Jurkat, Clone E6-1 (cell line): ENCODE measurements around the gene DAZAP1.

ENCODE experiments used
- DNase-seq: peaks from one replicate; pipeline ENCODE4 v3.0.0-alpha.2; 2011; ENCODE audit warnings: low read depth, low spot score
- H3K4me3 ChIP-seq: 2 replicates; pipeline ENCODE4 v1.5.1; 2011; ENCODE audit warnings: mild to moderate bottlenecking, low read length, control low read depth, moderate library complexity

The DAZAP1 gene

DNA sequence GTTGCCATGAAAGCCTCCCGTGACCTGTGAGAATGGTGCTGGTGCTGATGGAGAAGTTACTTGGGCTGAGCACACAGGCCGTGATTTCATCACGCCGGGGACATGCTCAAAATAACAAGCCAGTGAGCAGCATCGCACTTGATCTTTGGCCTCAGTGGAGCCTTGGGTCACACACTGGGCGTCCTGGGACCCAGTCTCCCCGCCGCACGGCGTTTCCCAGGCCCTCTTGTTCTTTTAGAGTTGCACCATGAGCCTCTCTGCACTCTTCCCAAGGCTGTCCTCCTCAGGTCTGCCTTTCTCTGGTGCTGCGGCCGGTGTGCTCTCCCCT, 33.2 kb upstream of the DAZAP1 start:
- no peak overlapping the region for H3K4me3 ChIP-seq
- DNase-seq = no peak

DNA sequence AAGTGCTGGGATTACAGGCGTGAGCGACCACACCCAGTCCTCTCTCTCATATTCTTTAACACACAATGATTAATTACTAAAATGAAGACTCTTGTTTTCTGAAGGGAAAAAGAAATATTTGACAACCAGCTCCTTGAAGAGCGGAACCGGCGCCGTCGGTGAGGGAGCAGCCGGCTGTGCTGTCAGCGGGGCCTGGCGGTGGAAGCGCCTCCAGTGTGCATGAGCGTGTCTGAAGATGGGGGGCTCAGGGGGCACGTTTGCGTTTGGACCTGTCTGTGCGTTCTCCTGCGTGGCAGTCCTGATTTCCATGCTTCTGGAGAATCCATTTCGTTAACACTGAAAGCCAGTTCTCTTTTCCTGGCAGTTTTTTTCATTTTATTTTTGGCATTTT, 31.0 kb upstream of the DAZAP1 start:
- no peak for DNase-seq
- H3K4me3 ChIP-seq = no peak overlapping the region

DNA sequence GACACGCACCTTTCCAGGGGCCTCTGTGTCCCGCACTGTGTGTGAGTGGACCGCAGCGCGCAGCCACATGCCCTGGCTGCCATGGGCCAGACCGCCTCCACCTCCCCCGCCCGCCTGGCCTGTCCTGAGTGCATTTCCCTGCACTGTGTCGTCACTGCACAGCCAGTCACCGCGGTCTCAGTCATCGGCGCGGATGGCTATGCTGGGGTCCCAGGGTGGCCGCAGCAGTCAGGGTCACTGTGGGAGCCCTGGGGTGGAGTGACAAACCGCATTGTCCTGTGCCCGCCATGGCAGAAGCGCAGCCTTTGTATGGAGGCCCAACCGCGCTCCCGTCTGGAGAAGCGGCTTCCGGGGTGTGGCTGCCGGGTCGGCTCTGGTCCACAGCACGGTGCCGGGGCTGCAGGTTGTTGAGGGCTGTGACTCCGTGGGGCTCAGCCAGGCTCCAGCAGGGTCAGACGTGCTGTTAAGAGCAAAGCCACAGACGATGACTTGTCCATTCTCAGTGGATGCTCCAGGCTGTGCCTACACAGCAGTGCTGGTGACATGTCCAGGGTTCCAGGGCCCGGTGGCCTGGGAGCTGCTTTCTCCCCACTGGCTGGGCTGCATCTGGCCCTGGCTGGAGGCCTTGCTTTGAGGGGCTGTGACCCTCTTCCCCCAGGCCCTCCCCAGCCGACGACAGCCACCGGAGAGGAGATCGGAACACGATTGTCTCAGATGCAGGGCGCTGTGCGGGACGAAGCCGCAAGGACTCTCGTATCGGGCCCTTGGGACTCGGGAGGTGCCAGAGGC, 30.0 kb upstream of the DAZAP1 start:
- no peak for DNase-seq
- no peak overlapping the region for H3K4me3 ChIP-seq

DNA sequence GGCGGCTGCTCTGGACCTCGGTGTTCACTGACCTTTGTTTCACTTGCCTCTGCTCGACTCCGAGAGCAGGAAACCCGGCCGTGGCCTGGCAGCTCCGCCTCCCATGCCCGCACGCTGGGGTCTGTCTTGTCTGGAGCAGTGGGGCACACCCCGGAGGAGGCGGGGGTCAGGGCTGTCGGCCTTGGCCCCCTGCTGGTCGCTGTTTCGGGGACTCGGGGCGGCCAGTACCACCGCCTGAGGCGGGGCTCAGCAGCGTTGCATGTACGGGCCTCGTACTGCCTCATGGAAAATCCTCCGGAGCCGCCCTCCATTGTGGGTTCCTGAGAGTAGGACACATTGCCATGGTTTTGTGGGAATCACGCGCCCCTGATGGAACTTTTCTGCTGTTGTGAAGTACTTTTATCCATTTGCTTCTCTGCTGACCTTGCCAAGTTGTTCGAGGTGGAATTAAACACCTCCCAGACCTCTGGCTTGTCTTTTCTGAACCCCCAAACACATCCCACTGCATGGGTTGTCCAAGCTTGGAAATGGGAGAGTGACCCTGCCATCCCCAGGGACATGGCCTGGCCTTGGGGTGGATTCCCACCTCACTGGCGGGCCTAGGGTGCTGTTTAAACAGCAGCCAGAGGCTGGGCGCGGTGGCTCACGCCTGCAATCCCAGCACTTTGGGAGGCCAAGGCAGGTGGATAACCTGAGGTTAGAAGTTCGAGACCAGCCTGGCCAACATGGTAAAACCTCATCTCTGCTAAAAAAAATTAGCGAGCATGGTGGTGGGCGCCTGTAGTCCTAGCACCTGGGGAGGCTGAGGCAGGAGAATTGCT, 29.2 kb upstream of the DAZAP1 start:
- no peak for DNase-seq
- H3K4me3 ChIP-seq = no peak overlapping the region

DNA sequence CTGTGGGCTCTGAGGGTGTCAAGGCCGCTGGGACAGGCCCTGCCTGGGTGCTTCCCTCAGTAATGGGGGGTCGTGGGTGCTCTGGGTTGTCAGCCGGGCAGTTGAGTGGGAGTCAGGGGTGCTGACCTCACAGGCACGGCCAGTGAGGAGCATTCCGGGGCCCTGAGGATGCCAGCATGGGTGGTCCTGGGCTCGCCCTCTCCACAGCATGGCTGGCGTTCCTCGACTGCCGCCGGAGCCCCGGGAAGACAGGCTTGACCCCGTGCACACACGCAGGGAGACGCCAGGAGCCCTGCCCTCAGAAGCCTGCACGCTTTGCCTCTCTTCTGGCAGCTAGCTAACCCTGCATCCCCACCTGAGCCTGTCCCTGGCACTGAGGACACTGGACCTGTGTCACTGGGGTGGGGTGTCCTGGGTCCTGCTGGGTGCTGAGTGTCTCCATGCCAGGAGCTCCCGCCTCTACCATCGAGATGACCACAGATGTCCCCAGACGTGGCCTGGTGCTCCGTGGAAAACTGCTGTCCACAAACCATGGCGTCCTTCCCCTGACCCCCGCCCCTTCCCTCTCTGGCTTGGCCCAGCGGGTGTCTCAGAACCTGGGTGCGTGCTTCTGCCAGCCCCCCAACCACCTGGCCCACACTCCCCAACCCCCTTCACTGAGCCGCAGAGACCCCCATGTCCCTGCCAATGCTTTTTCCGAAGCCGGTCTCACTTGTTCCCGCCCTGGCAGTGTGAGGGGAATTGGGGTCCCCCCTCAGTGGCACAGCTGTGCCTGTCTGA, 28.1 kb upstream of the DAZAP1 start:
- H3K4me3 ChIP-seq = no peak overlapping the region
- DNase-seq = no peak

DNA sequence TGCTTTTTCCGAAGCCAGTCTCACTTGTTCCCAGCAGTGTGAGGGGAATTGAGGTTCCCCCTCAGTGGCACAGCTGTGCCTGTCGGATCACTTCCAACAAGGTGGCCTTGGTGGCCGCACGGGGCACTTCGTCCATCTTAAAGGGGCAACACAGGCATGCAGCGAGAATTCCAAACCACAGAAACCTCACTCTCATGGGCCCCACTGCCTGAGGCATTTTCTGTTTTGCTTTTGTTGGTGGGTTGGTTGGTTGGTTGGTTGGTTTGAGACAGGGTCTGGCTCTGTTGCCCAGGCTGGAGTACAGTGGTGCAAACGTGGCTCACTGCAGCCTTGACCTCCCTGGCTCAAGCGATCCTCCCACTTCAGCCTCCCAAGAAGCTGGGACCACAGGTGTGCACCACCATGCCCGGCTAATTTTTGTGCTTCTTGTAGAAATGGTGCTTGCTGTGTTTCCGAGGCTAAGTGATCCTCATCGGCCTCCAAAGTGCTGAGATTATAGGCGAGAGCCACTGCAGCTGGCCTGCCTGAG, 27.4 kb upstream of the DAZAP1 start:
- no peak for DNase-seq
- H3K4me3 ChIP-seq = no peak overlapping the region

DNA sequence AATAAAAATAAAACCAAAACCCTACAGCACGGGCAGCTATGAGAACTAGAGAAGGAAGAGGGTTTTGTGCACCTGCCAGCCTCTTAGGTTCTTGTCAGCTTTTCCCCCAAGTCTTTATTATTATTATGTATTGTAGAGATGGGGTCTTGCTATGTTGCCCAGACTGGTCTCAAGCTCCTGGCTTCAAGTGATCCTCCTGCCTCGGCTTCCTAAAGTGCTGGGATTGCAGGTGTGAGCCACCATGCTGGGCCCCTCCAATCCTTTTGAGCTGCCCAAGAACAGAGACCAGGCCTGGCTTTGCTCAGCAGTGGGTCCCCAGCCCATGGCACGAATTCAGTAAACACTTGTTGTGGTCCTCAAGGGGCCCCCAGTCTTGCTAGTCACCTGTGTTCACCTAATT, 25.1 kb upstream of the DAZAP1 start:
- no peak overlapping the region for H3K4me3 ChIP-seq
- DNase-seq = no peak

DNA sequence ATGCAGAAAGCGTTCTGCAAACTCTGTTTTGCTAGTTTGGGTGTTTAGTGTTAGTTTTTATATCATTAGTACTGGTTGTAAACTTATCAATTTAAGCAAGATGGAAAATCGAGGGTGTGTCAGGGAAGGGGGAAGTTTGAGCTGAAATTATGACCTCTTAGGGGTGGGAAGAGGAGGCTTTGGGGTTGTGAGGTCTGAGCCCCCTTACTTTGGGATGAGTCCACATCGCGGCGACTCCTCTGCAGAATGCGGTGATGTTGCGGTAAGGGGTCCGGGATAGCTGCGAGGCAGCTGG, 24.4 kb upstream of the DAZAP1 start:
- DNase-seq = no peak
- H3K4me3 ChIP-seq = peak overlapping the region; percentile 35

DNA sequence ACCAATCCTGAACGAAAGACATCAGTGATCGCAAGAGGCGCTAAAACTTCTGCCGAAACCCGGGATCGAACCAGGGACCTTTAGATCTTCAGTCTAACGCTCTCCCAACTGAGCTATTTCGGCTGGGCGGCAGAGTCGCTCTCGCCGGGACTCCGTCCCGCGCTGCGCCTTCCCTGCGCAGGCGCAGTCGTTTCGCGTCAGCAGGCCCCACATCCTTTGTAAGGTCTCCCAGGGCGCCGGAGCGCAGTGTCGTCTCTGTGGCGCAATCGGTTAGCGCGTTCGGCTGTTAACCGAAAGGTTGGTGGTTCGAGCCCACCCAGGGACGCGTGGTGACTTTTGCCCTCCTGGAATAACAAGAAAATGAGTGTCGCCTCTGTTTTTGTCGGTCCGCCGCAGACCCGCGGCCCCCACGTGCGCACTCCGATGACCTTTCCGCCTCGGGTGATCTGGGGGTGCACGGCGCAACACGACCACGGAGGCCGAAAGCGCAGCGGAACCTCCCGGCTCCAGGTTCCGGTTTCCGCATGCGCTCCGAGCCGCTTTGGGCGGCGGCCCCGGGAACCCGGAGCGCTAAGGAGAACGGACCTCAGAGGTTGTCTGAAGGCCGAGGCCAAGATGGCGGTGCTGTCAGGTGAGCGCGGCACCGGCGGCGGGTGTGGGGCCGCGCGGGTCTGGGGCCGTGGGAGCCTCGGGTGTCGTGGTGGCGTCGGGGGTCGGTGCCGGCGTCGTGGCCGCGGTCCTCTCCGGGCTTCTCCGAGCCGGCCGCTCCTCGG, 23.9 kb upstream of the DAZAP1 start, which contains the start of gene NDUFS7:
Gene NDUFS7 (plus strand): TSS at position 596 of the 773 bp plus-strand sequence. CDS start 20 bp downstream, at position 616.
- peak within 1 kb of the TSS; percentile 95 for H3K4me3 ChIP-seq
- peak; percentile 88 for DNase-seq

DNA sequence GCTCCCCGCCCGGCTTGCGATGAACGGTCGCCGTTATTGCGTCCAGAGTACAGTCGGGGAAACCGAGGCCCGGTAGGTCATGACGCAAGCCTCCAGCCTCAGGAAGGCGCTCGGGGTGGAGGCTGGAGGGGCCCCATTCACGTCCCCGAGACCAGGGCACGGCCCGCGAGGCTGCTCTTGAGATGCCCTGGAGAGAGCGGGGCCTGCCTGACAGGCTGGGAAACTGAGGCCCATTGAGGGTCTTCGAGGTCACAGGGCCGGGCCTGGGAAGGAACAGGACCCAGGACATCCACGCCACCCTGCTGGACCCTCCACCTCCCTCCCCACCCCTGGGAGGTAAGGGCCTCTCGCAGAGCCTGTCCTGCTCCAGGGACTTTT, 23.3 kb upstream of the DAZAP1 start:
- H3K4me3 ChIP-seq = peak overlapping the region; percentile 95
- no peak for DNase-seq

DNA sequence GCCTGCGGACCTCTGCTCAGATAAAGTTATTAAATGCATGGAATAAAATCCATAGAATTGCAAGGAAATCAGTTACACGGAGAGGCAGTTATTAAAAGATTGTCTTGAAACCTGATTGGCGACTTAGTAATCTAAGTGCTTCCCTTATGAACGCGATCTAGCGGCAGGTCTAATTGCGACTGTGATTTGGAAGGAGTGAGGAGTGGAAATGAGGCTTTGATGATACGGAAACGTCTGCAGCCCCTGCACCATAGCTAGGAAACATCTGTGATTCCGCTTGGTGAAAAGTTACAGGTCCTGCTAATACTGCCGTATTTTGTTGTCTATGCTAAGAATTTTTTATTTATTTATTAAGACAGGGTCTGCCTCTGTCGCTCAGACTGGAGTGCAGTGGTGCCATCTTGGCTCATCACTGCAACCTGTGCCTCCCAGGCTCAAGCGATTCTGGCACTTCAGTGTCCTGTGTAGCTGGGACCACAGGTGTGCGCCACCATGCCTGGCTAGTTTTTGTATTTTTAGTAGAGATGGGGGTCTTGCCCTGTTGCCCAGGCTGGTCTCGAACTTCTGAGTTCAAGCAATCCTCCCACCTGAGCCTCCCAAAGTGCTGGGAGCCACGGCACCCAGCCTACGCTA, 22.8 kb upstream of the DAZAP1 start:
- peak; percentile 41 for DNase-seq
- H3K4me3 ChIP-seq = peak overlapping the region; percentile 95

DNA sequence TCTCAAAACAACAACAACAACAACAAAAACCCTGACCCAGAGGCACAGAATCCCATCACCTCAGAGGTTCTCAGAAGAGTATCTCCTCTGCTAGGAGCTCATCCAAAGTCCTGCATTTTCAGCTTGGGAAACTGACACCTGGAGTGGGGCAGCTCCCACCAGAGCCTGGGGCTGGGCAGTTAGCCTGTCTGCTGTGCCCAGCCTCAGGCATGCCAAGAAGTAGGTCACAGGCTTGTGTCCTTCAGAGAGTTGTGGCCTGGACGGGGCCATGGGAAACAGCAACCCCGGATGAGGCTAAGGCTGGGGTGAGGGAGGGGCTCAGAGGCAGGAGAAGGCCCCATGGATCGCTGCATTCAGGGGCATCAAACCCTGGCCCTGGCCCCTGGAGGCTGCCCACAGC, 21.6 kb upstream of the DAZAP1 start:
- no peak overlapping the region for H3K4me3 ChIP-seq

DNA sequence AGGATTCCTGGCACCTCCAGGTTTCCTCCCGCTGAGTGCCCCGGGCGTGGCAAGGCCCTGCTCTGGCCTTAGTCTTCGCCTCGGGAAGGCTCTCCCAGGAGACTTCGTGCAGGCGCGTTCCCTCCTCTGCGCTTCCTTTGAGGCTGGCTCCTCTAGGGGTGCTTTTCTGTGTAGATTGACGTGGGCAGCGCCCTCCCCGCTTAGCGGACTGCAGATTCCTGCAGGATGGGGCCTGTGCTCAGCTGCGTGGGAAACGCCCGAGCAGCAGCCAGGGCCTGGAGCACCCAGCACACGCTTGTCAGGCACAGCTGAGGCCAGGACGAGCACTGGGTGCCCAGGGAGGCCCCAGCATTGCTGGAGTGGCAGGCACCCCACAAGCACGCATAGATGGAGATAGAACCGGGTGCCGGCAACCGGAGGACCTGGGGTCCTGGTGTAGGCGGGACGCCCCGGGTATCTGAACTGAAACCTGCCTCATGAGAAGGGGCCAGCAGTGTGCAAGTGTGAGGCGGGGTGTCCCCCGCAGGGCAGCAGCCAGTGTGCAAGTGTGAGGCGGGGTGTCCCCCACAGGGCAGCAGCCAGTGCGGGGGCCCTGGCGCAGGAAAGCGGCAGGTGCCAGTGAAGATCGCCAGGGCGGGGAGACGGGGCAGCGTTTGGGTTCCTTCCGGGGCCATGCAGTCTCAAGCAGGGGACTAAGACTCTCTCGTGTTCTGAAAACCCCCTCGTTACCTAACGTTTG, 20.3 kb upstream of the DAZAP1 start:
- no peak for DNase-seq

More for the DNA sequence above, 21.6 kb upstream of the DAZAP1 start:
- DNase-seq = no peak

DNA sequence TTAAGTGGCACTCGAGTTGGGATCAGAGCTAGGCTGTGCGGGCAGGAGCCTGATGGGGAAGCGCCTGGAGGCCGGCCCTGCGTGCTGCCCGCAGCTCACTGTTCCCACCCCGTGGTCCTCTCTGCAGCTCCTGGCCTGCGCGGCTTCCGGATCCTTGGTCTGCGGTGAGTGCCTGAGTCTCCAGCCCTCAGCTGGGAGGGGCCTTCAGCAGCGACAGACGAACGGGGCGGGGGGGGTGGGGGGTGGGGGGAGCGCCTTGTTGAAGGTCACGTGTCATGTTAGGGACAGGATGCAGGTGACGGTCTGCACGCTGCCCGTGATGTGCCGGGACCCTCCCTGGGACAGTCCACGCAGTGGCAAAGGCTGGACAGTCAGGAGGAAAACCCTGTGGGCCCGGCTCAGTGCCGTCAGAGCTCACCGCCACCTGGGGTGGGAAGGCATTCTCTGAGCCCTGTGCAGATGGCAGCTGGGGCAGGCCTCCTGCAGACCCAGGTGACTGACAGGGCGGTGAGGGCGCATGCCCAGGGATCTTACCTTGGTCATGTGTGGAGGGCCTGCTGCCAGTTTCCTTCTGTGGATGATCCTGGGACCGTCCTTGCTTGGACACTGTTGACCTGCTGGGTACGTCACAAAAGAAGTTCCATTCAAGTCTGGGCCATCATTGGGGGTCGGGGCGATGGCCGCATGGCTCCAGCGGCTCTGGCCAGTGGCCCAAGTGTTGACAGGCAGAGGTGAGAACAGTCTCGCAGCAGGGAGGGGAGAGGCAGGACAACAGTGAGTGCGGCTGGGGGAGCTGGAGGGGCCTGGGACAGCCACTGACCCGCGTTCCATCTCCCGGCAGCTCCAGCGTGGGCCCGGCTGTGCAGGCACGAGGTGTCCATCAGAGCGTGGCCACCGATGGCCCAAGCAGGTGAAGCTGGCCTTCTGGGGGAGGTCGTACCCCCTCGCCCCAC, 19.4 kb upstream of the DAZAP1 start:
- no peak overlapping the region for H3K4me3 ChIP-seq
- no peak for DNase-seq

More for the DNA sequence above, 20.3 kb upstream of the DAZAP1 start:
- H3K4me3 ChIP-seq = no peak overlapping the region

DNA sequence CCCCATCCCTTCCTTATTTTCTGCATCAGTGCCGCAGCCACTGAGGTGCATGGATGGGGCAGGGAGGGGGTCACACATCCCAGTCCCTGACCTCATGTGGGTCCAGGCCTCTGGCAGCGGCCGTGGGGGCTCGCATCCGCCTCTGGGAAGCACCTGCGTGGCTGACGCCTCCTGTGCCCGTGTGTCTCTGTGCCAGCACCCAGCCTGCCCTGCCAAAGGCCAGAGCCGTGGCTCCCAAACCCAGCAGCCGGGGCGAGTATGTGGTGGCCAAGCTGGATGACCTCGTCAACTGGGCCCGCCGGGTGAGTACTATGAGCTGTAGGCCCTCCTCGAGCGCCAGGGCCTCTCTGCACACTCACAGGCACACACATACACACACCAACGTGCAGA, 18.8 kb upstream of the DAZAP1 start:
- H3K4me3 ChIP-seq = no peak overlapping the region
- no peak for DNase-seq

DNA sequence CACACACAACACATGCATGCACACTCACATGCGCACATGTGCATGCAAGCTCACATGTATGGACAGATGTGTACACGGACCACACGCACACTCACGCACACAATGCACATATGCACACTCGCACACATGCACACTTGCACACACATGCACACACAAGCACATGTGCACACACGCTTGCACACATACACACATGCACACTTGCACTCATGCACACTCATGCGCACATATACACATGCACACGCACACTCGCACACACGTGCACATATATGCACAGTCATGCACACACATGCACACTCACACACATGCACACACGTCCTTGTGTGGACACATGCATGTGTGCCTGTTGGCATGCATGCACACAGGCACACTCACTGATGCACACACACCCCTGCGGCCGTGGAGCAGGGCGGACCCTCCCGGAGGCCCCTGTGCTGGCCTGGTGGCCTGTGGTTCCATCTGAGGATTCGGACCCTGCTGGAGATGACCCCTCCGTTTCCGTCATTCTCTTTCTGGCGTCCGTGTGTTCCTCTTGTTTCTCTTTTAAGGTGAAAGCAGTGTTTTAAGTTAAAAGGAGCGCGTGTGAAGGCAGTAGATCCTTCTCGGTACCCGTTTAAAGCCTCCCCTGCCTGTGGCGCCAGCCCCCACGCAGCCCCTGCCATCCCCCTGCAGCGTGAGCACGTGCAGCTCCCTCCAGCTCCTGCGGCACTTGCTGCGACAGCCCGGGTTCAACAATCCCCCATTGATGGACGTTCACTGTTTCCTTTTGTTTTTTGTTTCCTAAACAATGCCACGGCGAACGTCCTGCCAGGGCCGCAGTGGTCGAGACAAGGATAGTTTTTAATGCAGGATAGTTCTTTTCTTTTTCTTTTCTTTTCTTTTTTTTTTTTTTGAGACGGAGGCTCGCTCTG, 18.1 kb upstream of the DAZAP1 start:
- no peak overlapping the region for H3K4me3 ChIP-seq
- no peak for DNase-seq
